Inflammatory macrophage treated with lipopolysaccharide for 4 hours (primary cell): Measurements from ENCODE around the gene COX14.
"Not testable (repeated sequence)": the region's sequence is repeated elsewhere in the genome, so short reads cannot be mapped to it uniquely, and the experiment has no call there.

Experiments used
- DNase-seq: peaks from one replicate; pipeline ENCODE4 v3.0.0-alpha.2; 2020

COX14 gene

GRCh38 chr12:50110127-50110761, 1.8 kb upstream of the COX14 start:
- peak; percentile 76 for DNase-seq

DNA sequence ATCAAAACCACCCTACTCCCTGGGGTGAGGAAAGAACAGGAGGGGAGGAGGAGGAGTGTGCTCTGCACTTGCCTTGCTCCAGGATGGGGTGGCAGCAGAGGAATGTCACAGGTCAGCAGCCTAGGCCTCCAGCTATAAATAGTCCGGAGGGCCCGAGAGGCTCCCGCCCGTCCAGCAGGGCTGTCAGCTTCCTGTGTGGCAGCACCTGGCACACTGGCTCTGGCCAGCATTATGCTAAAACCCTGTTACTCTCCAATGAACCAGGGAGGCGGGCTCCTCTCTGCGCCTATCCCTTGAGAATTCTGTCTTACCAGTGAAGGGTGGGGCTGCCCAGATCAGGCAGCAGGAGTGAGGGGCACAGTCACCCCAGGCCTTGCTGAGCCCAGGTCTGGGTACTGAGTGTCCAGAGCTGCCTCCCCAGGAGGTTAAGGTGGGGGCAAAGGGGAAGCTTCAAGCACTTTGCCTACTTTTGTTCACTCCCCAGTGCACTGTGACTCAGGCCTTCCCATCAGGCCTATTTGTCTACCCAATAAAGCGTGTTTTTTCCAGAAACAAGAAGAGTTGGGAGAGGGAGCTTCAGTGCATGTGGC, 1.2 kb upstream of the COX14 start:
- peak; percentile 22 for DNase-seq

GRCh38 chr12:50111395-50111692, 692 bp upstream of the COX14 start:
- DNase-seq: no peak

DNA sequence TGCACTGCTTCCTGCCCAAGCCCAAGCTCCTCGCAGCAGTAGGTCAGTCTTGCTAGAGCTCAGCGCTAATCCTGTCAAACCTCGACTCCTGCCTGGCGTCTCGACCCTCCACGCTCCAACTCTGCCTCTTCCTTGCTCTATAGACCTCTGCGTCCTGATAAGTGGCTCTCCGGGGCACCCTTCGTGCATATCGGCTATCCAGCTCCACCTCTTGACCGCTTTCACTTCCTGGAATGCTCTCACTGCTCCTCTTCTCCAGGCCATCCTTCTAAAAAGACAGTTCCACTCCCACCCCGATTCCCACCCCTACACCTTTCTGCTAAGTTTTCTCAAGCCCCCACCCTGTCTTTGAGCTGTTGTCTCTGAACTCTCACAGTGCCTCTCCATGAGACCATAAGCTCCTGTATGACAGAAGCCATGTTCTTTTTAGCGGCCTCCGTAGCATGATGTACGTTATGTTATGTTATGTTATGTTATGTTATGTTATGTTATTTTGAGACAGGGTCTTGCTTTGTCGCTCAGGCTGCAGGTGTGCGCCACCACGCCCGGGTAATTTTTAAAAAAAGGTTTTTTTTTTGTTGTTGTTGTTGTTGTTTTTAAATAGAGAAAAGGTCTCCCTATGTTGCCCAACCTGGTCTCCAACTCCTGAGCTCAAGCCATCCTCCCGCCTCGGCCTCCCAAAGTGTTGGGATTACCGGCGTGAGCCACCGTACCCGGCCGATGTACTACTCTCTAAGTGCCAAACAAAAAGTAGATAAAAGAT, 601 bp downstream of the COX14 start:
- peak; percentile 59 for DNase-seq

- DNase-seq: no peak
Observed at GRCh38 chr12:50117057-50117622, 5.1 kb downstream of the COX14 start.

- DNase-seq: no peak
Observed at GRCh38 chr12:50119387-50119786, 7.4 kb downstream of the COX14 start.

DNA sequence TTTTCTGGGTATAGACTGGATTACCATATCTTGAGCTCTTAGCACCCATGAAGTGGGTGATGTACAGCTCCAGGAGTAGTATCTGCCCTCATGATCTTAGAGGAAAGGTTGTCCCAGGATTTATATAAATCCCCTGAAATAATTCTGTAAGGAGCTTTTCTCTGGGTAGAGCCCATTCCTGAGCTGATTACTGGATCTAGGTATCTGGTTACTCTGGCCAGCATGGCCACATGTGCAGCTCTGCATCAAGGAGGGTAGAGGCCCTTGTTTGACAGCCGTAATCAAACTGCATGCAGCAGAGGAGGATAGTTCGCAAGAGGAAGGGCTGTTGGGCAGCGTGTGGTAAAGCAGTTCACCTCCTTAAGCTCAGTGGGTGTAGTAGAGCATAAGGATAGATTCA, 8.5 kb downstream of the COX14 start:
- DNase-seq: no peak

GRCh38 chr12:50120953-50121352, 8.9 kb downstream of the COX14 start:
- DNase-seq: no peak

- no peak for DNase-seq
Observed at GRCh38 chr12:50121641-50122040, 9.6 kb downstream of the COX14 start.

- DNase-seq: no peak
Observed at GRCh38 chr12:50123203-50123602, 11.2 kb downstream of the COX14 start.

DNA sequence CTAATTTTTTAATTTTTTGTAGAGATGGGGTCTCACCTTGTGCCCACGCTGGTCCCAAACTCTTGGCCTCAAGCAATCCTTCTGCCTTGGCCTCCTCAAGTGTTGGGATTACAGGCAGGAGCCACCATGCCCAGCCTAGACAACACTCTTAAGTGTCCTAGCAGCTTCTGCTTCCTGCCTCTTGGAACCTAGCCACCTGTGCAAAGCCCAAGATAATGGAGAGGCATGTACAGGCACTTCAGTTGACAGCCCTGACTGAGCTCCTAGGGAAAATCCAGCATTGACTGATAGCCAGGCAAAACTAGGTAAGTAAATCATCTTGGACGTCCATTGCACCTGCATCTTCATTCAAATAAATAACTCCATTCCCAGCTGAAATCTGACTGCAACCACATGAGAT, 15.5 kb downstream of the COX14 start:
- no peak for DNase-seq

DNA sequence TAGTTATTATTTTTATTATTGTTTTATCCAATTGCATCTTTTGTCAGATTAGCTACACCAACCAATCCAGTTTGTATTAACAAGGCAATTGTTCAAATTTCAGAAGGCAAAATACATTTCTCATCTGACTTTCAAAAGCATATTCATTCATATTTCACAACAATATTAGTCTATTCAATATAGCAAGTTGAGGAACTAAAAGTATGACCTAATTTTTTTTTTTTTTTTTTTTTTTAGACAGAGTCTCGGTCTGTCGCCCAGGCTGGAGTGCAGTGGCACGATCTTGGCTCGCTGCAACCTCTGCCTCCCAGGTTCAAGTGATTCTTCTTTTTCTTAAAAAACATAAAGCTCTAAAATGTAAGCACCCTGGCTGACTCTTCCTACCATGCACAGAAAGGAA, 17.3 kb downstream of the COX14 start:
- peak; percentile 78 for DNase-seq

- peak; percentile 24 for DNase-seq
Observed at GRCh38 chr12:50132505-50133135, 20.6 kb downstream of the COX14 start.

- no peak for DNase-seq
Observed at GRCh38 chr12:50142993-50143392, 31.0 kb downstream of the COX14 start.

GRCh38 chr12:50145439-50145838, 33.4 kb downstream of the COX14 start:
- no peak for DNase-seq

DNA sequence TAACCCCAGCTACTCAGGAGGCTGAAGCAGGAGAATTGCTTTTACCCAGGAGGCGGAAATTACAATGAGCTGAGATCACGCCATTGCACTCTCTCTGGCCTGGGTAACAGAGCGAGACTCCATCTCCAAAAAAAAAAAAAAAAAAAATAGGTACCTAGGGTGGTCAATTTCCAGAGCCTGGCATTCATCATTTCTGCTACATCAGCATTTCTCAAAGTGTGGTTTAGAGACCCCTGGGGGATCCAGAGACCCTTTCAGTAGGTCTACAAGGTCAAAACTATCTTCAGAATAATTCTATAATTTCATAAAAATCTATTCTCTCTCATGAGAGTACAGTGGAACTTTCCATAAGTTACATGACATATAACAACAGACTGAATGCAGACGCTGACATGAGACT, 35.2 kb downstream of the COX14 start:
- no peak for DNase-seq

- DNase-seq: not testable (repeated sequence)
Observed at GRCh38 chr12:50148011-50148410, 36.0 kb downstream of the COX14 start.

DNA sequence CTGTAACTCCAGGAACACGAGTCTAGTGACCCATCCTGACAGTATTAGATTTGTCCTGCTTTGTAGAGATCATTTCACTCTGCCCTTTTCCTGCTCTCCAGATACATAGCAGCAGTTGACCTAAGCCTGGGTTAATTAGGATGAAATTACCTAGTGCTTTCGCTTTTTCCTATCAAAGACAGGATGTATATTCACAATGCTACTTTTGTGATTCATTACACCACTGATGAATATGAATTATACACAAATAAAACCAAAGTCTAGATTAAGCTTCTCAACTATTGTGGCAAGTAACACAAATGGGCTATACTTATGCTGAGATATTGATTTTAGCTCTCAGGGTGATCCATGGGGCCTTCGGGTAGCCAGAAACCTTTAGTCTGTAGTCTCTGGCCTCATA, 37.3 kb downstream of the COX14 start:
- DNase-seq: no peak

- no peak for DNase-seq
Observed at GRCh38 chr12:50151047-50151687, 39.1 kb downstream of the COX14 start.

DNA sequence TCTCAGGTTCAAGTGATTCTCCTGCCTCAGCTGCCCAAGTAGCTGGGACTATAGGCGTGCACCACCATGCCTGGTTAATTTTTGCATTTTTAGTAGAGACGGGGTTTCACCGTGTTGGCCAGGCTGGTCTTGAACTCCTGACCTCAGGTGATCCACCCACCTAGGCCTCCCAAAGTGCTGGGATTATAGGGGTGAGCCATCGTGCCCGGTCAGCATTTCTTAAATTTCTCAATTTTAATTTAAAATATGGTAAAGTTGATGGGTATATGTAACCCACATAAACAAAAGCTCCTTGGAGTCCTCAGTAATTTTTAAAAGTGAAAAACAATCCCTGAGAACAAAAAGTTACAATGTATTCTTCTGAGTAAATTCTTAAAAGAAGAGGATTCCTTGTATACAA, 42.9 kb downstream of the COX14 start:
- not testable (repeated sequence) for DNase-seq

DNA sequence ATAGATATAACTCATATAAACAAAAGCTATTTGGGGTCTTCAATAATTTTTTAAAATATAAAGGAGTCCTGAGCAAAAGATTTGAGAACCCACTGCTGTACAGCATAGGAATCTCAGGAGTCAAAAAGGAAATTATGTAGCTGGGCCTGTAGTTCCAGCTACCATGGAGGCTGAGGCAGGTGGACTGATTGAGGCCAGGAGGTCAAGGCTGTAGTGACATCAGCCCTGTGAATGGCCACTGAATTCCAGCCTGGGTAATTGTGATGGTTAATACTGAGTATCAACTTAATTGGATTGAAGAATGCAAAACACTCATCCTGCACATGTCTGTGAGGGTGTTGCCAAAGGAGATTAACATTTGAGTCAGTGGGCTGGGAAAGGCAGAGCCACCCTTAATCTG, 44.6 kb downstream of the COX14 start:
- no peak for DNase-seq

GRCh38 chr12:50157259-50157658, 45.2 kb downstream of the COX14 start:
- DNase-seq: no peak

GRCh38 chr12:50160643-50161042, 48.6 kb downstream of the COX14 start:
- no peak for DNase-seq
